ENCODE data around the gene GSX2.
"Not testable (repeated sequence)": the region's sequence is repeated elsewhere in the genome, so short reads cannot be mapped to it uniquely, and the experiment has no call there.

Gene GSX2

DNA sequence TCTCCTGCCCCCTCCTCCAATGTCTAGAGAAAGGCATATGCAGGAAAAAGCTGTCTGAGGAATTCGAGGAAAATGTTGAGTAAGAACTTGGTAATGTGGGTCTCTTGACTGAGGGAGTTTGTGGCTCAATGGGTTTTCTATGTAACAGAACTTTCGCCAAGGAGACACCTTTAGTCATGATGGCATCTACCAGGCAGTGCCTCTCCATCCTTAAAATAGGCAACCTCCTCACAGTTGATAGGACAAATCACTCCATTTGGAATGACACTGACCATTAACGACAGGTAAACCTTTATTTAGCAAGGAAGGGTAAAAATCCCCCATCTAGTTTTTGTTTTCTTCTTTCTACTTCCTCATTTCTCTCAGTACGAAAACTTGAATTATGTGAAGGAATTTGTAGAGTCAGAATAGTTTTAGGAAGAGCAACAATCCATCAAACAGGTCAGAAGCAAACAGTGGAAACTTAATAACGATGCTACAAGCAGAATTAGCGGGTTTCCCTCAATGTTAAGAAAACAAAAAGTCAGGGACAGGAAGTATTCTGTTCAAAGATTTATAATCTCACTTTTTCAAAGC lies 2.7 kb downstream of the GSX2 start:
- DNase-seq (ENCODE audit: low spot score): no peak

DNA sequence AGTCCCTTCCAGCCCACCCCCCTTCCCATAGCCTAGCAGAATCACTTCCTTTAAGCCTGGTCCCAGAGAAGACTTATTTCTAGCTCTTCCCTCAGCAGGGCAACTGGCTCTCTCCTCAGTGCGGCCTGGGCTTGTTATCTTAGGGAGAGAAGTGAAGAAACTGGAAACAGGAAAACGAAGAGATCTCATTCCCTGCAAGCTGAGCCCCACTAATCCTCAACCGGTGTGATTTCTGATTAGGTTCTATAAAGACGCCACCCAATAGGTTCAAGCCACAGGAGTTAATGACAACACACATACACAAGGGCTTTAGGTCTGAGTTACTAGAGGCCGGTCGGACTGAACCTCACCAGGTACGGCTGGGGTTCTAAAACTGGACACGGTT lies 3.2 kb downstream of the GSX2 start:
- no peak for DNase-seq (ENCODE audit: low spot score)

GRCh38 chr4:54104907-54105306 lies 4.9 kb downstream of the GSX2 start:
- no peak for DNase-seq (ENCODE audit: low spot score)

- no peak for DNase-seq (ENCODE audit: low spot score)
Measured at GRCh38 chr4:54107951-54108748, 8.2 kb downstream of the GSX2 start.

DNA sequence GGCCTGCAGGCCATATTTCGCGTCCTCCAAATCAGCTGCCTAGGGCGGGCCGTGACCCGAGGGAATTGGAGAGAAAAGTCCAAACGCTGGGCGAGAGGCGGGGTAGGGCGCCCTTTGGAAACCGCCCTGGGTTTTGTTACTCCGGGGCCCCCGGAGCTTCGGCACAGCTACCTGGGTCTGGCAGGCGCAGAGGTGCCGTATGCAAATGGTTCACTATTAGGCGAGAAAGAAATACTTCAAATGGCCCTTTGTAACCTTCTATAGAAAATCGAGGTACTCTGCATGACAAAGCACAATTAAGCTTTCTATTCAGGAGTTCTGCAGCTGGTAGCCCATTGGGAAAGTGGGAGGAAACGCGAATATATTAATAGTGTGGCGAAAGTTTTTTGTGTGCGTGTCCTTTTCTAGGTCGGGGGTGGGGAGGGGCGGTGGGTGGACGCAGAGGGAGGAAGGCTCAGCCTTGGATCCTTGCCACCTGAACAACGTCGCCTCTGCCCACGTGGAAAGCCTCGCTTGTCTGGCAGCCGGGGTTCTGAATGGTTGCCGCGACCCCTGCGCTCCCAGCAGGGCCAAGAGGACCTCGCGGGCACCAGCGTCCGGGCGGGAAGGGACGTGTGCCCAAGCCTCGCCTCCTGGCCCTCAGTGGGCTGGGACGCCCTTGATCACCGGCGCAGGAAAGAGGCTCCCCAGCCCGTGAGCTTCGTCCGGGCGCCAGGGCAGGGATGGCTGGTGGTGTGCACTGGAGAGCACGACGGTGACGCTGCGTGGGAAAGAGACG lies 9.5 kb downstream of the GSX2 start:
- no peak for DNase-seq (ENCODE audit: low spot score)

GRCh38 chr4:54110019-54110416 lies 10.1 kb downstream of the GSX2 start:
- DNase-seq (ENCODE audit: low spot score): no peak

- DNase-seq (ENCODE audit: low spot score): not testable (repeated sequence)
Measured at GRCh38 chr4:54113206-54113605, 13.2 kb downstream of the GSX2 start.

DNA sequence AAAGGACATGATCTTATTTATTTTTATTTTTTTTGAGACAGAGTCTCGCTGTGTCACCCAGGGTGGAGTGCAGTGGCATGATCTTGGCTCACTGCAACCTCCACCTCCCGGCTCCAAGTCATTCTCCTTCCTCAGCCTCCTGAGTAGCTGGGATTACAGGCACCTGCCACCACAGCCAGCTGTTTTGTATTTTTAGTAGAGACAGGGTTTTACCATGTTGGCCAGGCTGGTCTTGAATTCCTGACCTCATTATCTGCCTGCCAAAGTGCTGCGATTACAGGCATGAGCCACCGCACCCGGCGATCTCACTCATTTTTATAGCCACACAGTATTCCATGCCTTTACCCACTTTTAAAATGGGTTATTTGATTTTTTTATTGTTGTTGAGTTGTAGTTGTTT lies 16.3 kb downstream of the GSX2 start:
- DNase-seq (ENCODE audit: low spot score): not testable (repeated sequence)

GRCh38 chr4:54118850-54119589 lies 19.1 kb downstream of the GSX2 start:
- no peak for DNase-seq (ENCODE audit: low spot score)

DNA sequence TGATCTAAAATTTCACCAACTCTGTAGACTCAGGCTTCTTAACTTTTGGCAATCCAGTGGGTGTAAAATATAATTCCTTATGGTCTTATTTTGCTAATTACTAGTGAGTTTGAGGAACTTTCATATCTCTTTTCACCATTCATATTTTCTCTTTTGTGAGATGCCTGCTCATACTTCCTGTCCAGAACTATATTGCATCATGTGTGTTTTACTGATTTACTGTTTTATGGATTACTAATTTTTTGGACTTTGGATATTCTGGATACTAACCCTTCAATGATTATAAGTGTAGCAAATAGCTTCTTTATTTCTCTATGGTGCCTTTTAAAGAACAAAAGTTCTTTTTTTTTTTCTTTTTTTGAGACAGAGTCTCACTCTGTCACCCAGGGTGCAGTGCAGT lies 20.6 kb downstream of the GSX2 start:
- no peak for DNase-seq (ENCODE audit: low spot score)

- DNase-seq (ENCODE audit: low spot score): no peak
Measured at GRCh38 chr4:54127660-54128059, 27.7 kb downstream of the GSX2 start.

GRCh38 chr4:54128694-54129093 lies 28.7 kb downstream of the GSX2 start:
- not testable (repeated sequence) for DNase-seq (ENCODE audit: low spot score)

- no peak for DNase-seq (ENCODE audit: low spot score)
Measured at GRCh38 chr4:54139332-54139731, 39.4 kb downstream of the GSX2 start.

DNA sequence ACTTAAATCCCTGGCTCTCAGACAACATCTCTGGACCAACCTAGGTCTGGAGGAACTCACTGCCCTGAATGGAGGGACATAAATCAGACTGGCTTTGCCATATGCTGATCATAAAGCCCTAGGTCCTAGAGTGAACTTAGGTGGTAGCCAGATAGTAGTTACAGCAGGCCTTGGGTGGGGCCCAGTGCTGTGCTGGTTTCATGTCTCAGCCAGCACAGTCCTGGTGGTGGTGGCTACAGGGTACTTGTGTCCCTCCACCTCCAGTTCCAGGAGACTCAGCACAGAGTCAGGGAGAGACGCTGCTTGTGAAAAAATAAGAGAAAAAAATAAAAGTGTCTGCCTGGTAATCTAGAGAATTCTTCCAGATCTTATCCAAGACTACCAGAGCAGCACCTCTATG lies 40.3 kb downstream of the GSX2 start:
- DNase-seq (ENCODE audit: low spot score): no peak

- no peak for DNase-seq (ENCODE audit: low spot score)
Measured at GRCh38 chr4:54144199-54144598, 44.2 kb downstream of the GSX2 start.

- DNase-seq (ENCODE audit: low spot score): no peak
Measured at GRCh38 chr4:54144661-54145171, 44.8 kb downstream of the GSX2 start.

DNA sequence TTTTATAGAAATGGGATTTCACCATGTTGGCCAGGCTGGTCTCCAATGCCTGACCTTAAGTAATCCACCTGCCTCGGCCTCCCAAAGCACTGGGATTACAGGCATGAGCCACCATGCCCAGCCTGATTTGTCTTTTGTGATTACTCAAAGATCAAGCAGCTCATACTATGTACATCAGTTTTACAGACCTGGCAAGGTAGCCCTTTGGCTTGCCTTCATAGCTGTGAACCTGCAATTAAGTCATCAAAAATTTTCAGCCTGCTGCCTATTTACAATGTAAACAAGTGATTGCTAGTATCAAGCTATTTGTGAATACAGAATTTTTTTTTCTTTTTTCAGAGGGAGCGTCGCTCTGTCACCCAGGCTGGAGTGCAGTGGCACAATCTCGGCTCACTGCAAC lies 46.2 kb downstream of the GSX2 start:
- DNase-seq (ENCODE audit: low spot score): no peak

DNA sequence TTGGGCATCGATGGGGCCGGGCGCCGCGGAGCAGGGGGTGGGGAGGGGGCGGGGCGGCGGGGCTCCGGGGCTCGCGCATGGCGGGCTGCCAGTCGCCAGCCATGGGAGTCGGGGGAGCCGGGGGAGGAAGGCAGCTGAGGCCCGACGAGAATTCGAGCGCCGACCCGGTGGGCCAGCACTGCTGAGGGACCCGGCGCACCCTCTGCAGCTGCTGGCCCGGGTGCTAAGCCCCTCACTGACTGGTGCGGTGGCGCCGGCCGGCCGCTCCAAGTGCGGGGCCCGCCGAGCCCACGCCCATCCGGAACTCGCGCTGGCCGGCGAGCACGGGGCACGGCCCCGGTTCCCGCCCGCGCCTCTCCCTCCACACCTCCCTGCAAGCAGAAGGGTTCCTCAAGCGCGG lies 49.4 kb downstream of the GSX2 start:
- DNase-seq (ENCODE audit: low spot score): no peak
